Upper lobe of left lung (tissue), 4 donors: ENCODE measurements around the gene SMARCE1.

Experiments
- POLR2AphosphoS5 ChIP-seq, 2 donors: sonication (generic); formaldehyde crosslinking; IDR thresholded peaks; one replicate each; pipeline ENCODE4 v1.5.1; 2017; ENCODE audit warnings: antibody characterized with exemption in 2 of 2
- TF ChIP-seq, protein P1 (sequence below), 6 experiments: fragments of 450-650 bp in 4 of 6; fragments of 200-600 bp in 2 of 6; sonication (generic) in 2 of 6; IDR thresholded peaks; one replicate each; pipeline ENCODE4 v1.5.1; 2016 to 2019; ENCODE audit warnings: antibody characterized with exemption in 6 of 6

DNA sequence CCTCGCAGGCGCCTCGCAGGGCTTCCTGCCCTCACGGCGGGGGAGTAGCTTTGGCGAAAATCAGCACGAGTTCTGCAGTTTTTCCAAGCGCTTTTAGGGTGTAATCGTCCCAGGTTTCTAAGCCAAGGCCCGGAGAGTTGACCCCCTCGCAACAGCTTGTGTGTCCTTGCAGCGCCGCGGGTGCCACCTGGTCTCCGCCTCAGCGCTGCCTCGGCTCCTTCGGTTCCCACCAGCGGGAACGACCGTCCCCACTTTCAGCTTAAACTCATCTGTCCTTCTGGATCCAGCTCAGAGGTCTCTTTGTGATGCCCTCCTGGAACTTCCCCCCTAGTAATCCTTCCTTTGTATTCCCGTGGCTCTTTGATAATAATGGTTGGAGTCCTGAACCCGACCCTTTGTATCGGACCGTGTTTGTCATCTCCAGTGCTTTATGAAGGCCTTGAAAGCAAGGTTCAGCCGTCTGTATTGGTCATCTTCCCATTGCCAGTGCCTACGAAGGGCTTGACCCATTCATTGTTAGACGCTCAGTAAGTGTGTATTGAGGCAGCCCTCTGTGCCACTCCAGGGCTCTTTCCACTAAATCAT, 858 bp upstream of the SMARCE1 start:
- TF ChIP-seq, protein P1, sequence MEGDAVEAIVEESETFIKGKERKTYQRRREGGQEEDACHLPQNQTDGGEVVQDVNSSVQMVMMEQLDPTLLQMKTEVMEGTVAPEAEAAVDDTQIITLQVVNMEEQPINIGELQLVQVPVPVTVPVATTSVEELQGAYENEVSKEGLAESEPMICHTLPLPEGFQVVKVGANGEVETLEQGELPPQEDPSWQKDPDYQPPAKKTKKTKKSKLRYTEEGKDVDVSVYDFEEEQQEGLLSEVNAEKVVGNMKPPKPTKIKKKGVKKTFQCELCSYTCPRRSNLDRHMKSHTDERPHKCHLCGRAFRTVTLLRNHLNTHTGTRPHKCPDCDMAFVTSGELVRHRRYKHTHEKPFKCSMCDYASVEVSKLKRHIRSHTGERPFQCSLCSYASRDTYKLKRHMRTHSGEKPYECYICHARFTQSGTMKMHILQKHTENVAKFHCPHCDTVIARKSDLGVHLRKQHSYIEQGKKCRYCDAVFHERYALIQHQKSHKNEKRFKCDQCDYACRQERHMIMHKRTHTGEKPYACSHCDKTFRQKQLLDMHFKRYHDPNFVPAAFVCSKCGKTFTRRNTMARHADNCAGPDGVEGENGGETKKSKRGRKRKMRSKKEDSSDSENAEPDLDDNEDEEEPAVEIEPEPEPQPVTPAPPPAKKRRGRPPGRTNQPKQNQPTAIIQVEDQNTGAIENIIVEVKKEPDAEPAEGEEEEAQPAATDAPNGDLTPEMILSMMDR (IDR thresholded peaks at IDR 0.05), result no peak
- no peak for TF ChIP-seq POLR2AphosphoS5 (IDR thresholded peaks at IDR 0.05)
